ENCODE data around the gene OR2M3. TPM values are rescaled to one million over a fixed set of nuclear protein-coding genes. Genes with fewer than 3 reads are reported as not detected.

OR2M3 gene
- total and polyA plus RNA-seq, 2 of the 8 experiments (the other 6 are each of a cell fraction or from before 2014, with no cell fraction given): not detected

DNA sequence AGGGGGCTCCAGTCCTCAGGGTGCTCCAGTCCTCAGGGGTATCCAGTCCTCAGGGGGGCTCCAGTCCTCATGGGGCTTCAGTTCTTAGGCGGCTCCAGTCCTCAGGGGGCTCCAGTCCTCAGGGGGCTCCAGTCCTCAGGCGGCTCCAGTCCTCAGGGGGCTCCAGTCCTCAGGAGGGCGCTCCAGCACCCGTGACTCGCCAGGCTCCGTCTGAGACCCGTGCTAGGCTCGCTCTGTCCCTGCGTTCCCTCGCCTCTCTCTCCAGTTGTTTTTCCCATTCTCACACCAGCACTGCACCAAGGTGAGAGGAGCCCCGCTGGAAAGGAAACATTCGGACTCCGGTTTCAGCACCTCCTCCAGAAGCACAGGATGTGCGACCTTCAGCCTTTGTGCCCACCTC lies 31.9 kb upstream of the OR2M3 start (continued):
- TF ChIP-seq CHD7 (IDR thresholded peaks at IDR 0.05; ENCODE audit: insufficient replicate concordance, low read length) (no peak), EZH2 (IDR thresholded peaks at IDR 0.05; ENCODE audit: low read depth, low read length, severe bottlenecking) (no peak), RXRA (IDR thresholded peaks at IDR 0.05; ENCODE audit: insufficient read depth, low read depth, low read length) (no peak), CHD2 (IDR thresholded peaks at IDR 0.05; ENCODE audit: low read length) (no peak), EP300 (IDR thresholded peaks at IDR 0.05; ENCODE audit: borderline replicate concordance in 1 of 2, low read depth in 2 of 2, low read length in 2 of 2) (no peak), BCL11A (IDR thresholded peaks at IDR 0.05; ENCODE audit: low read depth in 2 of 2, low read length in 2 of 2) (no peak), RAD21 (IDR thresholded peaks at IDR 0.05 in 1 of 2, conservative IDR thresholded peaks at IDR 0.05 in 1 of 2; ENCODE audit: low read depth in 2 of 2, low read length in 2 of 2) (no peak), SP1 (IDR thresholded peaks at IDR 0.05; ENCODE audit: low read depth, low read length) (no peak), RBBP5 (IDR thresholded peaks at IDR 0.05; ENCODE audit: borderline replicate concordance, low read depth, low read length) (no peak), YY1 (IDR thresholded peaks at IDR 0.05; ENCODE audit: low read depth, low read length) (no peak)
